Inferior parietal cortex (tissue), 1 donor: Measurements from ENCODE around the gene EGFL7.

Experiments used
- DNase-seq: peaks from one replicate; pipeline ENCODE4 v3.0.0-alpha.2; 2016; ENCODE audit errors: extremely low spot score

The EGFL7 gene

DNA sequence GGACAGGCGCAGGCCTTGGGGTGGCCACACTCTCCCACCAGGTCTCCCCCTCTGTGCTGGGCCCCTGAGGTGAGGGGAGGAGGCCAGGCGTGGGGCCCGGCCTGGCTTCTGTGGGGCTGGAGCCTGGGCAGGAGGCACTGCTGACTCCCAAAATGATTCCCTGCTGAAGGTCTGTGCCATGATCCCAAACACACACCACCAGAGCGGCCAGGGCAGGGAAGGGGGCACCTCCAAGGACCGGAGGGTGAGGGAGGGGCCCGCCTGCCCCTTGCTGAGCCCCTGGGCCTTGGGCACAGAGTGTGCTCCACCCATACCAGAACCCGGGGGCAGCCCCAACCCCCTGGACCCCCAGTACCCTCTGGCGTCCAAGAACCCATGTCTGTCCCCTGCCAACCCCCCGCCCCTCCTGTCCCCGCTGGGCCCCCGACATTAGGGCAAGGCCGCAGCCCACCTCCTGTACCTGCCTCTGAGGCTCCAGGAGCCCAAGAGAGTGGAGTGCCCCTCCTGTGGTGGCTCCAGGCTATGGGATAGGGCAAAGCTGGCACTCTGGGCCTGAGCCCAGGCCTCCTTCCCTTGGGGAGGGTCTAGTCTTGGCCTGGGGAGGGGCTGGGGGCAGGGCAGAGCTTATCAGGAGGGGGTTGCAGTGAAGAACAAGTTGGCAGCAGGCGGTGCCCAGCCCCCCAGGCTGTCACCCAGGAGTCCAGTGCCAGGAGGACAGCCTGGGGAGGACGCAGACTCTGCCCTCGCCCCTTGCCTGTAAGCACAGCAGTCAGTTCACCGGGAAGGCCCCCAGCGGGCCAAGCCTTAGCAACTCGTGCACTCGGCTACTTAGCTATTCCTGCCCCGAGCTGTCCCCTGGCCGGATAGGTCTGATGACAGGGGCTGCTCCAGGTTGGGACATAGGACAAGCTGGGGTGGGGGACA, 2.6 kb upstream of the EGFL7 start:
- no peak for DNase-seq

DNA sequence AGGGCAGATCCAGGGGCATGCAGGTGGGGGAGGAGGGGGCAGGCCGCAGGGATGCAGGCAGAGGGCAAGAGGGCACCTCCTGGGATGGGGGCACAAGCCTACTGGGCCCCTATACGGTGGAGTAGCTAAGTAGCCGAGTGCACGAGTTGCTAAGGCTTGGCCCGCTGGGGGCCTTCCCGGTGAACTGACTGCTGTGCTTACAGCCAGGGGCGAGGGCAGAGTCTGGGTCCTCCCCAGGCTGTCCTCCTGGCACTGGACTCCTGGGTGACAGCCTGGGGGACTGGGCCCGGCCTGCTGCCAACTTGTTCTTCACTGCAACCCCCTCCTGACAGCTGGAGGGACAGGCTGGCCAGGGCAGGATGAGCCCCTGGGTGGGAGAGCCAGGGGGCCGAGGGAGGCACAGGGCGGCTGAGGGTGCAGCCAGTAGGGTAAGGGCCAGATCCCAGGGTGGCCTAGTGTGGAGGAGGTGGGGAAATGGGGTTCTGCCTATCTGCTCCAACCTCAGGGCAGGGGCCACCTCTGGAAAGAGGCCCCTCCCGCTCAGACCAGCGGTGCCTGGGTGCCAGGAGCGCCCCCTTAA, 1.7 kb upstream of the EGFL7 start:
- no peak for DNase-seq

DNA sequence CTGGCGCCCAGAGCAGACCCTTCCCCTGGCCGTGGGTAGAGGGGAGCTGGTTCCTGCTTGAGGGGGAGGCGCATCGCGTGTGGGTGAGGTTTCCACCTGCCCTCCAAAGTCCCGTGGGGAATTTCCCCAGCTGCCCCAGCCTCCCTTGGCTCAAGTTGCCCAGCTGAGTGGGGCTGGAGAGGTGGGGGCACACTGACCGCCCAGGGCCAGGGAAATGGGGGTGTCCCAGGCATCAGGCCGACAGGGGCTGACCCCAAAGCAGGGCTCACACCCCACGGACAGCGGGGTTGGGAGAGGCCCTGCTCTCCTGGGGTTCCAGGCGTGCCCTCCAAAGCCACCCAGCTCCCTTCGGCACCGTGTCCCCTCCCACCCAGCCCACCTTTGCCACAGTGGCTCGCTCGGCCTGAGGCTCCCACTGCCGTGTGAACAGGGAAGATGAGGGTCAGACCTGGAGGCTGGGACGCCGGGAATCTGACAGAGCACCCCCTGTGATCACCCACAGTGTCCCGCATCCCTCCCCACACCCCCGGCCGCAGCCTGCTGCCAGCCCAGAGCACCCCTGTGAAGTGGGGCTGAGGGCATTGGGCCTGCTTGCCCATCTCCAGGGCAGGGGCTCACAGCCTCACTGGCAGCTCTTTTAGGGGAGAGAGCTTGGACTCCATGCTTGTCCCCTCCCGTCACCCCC, 933 bp upstream of the EGFL7 start:
- no peak for DNase-seq

DNA sequence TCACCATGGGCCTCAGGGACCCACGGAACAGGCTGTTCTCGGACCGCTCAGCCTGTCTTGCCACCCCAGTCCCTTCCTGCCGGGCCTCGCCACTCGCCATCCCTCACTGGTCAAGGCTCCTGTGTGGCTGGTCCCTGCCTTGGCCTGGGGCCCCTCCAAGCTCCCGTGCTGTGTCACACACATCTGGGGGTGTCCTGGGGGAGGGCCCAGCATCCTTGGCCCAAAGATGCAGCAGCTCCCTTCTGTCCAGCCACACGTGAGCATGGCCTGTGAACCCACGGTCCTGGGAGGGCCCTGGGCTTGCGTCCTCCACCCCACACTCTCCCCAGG, 425 bp upstream of the EGFL7 start:
- no peak for DNase-seq

DNA sequence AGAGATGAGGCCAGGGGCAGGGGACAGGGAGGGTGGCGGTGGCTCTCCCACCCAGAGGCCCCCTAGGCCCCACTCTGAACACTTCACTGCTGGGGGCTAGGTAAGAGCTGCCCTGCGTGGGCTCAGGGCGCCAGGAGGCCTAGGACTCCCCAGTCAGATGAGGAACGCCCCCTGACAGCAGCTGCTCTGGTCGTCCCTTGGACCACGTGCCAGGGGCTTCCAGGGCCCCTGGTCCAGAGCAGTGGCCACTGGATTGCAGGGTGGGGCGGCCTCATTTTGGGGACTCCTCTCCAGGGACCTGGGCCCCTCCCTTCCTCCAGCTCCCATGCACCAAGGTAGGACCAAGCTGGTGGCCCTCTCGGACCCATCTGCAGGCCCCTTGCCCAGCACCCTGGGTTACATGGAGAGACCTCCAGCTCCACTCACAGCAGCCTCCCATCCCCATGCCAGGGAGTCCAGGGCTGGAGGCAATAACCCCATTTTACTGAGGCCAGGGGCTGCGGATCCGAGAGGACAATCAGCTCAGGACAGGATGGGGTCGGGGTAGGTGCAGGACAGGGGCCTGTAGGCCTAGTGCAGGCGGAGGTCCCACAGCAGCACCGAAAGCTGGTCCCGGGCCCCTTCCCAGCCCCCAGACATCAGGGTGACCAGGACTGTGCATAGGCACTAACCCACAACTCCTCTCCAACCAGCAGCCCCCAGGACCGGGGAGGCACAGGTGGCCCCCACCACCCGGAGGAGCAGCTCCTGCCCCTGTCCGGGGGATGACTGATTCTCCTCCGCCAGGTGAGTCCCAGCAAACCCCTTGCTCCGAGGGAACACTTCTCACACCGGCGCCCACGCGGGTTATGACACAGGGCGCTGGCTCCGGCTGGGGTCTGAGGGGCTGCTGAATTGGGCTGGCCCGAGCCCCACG, 1.5 kb downstream of the EGFL7 start:
- no peak for DNase-seq

DNA sequence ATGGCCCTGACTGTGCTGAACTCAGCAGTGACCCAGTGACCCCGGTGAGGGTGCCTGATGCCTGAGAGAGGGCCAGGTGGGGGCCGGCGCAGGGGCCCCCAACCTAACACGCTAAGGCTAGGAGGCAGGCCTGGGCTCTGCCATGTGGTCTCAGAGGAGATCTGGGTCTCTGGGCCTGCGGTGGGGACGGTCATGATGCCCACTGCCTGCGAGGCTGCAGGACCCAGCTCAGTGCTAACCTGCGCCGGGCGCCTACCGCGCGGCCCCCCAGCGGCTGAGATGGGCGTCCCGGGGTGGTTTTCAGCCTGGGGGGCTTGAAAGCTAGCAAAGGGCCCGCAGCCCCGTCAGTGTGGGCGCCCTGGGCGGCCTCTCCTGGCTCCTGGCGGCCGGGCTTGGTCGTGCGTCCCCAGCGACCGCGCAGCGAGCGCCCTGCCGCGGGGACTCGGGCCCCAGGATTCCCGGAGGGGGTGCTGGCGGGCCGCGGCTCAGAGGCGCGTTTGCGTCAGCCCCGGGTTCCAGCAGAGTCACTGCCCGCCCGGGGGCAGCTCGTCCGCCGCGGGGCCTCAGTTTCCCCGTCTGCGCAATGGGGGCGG, 2.5 kb downstream of the EGFL7 start:
- DNase-seq: no peak

DNA sequence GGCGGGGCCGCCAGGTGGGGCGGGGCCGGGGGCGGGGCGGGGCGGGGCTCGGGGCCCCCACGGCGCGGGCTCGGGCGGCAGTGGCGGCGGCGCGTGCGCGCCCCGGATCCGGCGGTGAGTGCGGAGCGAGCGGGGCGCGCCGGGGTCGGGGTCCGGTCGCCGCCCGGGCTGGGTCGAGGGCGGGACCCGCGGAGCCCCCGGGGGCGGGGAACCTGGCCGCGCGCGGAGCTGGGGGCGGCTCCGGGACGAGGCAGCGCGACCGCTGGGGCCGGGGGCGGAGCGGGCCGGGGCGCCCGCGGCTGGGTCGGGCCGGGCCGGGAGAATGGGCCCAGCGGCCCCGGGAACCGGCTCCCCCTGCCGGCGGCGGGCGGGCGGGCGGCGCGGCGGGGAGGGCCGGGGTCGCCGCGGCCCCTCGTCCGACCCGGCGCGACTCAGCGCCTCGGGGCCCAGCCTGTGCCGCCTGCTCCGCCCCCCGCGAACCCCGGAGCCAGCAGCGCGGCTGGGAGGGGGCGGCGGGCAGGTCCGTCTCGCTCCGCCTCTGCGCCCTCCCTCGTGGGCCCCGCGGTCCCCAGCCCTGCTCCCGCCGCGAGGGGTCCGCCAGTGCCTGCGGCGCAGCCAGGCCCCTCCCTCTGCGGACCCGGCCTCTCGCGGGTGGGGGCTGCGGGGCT, 3.1 kb downstream of the EGFL7 start:
- no peak for DNase-seq

DNA sequence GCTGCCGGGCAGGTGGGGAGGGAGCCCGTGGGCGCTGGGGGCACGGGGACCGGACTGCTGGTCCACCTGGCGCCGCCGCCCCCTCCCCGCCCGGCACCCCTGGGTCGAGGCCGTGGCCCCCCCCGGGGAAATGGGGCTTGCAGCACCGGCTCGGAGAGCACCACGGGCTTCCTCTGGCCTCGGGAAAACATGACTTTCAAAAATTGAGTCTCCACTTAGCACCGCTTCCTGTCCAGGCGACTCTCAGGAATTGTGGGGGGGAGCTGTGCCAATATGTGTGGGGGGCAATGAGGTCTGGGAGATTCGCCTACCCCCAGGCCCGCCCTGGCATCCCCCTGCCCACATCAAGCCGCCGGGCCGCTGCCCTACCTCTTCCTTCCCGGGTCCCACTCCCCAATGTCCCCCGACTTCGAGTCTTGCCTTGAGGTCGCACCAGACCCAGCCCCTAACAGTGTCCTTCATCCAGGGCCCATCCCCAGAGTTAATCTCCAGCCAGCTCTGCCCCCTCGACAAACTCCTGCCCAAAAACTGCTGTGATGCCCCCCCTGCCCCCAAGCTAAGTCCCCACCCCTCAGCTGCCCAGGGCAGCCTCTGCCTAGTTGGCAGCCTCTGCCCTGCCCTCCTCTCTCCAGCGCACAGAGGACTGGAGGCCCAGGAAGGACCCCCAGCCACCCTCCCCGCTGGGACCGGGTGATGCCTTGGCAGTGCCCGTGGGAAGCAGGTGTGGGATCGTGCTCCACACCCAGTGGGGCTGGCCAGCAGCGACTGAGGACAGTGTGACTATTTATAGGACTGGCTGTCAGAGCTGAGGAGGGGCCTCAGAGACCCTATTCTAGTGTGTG, 3.9 kb downstream of the EGFL7 start:
- DNase-seq: no peak

DNA sequence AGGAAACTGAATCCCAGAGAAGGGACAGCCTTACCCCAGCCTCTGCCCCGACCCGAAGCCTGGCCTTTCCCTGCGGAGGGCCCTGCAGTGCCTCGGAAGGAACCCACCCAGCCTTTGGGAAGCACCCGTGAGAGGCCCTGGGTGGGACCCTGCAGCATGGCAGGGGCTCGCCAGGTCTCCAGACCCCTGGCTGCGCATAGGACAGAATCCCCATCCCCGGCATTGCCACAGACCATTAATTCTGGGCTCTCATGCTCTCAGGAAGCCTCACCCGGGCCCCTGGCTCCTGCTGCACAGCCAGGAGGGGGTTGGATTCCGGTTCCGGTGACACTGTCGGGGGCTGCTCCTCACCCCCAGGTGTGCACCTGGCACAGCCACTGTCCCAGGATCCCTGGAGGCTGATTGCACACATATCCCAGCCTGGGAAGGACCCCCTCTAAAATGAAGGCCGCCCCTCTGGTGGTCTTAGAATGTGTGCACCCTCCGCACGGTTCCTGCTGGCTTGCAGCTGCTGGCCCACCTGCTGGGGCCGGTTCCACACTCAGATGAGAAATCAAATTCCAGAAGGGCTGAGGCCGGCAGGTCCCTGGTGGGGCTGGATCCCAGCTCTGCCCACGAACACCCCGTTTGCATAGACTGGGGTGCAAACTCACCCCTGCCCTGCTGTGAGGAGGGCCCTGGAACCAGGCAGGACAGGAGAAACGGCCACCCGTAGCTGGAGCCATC, 4.7 kb downstream of the EGFL7 start:
- no peak for DNase-seq

DNA sequence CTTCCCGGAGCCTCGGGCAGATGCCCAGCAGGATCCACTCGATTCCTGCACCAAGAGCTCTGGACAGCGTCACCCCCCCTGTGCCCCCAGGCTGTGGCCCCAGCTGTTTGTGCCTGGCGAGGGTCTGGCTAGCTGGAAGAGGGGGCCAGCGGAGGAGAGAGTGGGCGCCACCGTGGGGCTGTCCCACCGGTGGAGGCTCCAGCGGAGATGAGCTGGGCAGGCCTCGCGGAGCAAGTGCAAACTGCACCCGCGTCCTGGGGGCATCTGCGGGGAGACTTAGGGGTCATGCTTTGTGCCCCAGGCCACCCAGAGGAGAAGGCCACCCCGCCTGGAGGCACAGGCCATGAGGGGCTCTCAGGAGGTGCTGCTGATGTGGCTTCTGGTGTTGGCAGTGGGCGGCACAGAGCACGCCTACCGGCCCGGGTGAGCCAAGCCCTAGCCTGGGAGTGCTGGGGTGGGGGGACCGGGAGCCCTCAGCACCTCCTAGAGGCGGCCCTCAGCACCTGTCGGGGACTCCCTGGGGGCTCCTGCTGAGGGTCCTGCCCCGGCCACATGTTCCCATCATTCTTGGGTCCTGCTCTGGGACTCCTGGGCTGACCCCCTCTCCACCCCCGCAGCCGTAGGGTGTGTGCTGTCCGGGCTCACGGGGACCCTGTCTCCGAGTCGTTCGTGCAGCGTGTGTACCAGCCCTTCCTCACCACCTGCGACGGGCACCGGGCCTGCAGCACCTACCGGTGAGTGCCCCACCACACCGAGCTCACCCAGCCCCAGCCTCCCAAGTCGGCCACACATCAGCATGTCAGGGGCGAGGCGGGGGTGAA, 5.4 kb downstream of the EGFL7 start:
- no peak for DNase-seq

DNA sequence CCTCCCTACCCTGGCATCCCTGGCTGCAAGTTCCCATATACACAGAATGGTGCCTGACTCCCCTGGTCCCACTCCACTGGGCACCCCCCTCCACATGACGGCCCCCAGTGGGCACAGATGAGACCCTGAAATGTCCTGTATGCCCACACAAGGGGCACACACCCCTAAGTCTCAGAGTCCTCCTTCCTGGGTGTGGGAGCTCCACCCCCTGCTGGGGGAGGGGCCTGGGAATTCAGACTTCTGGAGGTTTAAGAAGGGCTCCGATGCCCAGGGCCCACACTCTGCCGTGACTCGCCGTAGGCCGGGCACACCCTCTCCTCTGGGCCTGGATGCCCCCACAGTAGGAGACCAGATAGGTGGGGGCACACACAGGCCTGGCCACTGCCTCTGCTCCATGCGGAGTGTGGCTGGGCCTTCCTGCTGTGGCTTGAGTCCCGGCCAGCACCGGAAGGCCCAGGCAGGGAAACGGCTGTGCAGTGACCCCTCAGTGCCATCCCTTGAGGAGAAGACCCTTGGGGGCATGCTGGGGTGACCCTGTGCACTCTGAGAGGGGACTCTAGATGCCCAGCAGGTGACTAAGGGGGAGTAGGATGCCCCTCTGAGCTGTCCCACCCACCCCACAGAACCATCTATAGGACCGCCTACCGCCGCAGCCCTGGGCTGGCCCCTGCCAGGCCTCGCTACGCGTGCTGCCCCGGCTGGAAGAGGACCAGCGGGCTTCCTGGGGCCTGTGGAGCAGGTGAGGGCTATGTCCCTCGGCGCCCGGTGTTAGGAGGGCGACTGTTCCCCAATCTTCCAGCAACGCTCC, 6.5 kb downstream of the EGFL7 start:
- no peak for DNase-seq

DNA sequence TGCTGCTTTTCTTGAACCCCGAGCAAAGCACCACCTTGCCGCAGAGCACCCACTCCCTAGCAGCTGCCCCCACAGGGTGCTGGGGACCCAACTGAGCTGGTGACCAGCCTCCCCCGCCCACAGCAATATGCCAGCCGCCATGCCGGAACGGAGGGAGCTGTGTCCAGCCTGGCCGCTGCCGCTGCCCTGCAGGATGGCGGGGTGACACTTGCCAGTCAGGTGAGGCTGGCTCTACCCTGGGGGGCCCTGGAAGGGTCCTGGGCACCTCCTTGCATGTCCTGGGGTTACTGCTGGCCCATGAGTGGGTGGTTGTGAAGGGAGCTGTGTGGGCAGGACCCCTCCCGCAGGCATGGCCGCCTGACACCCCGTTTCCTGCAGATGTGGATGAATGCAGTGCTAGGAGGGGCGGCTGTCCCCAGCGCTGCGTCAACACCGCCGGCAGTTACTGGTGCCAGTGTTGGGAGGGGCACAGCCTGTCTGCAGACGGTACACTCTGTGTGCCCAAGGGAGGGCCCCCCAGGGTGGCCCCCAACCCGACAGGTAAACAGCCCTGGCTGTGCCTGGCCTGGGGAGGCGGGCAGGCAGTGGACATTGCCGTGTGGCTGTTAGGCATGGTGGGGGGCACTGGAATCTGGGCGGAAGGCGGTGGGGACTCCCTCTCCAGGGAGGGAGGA, 7.2 kb downstream of the EGFL7 start:
- no peak for DNase-seq

DNA sequence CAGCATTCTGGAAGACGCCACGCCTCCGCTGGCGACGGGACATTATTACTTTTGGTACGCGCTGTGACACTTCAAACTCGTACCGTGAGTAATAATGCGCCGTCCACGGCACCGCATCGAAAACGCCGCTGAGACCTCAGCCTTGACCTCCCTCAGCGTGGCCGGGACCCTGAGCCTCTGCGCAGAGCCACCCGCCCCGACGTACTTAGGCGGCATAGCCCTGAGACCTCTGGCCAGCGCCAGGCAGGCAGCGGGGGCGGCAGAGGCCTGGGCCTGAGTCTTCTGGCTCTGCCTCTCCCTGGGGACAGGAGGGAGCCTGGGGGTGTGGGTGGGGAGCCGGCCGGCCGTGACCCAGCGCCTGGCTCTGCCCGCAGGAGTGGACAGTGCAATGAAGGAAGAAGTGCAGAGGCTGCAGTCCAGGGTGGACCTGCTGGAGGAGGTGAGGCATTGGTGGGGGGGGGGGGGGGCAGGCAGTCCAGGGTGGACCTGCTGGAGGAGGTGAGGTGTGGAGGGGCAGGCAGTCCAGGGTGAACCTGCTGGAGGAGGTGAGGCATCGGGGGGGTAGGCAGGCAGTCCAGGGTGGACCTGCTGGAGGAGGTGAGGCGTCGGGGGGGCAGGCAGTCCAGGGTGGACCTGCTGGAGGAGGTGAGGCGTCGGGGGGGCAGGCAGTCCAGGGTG, 8.0 kb downstream of the EGFL7 start:
- no peak for DNase-seq

DNA sequence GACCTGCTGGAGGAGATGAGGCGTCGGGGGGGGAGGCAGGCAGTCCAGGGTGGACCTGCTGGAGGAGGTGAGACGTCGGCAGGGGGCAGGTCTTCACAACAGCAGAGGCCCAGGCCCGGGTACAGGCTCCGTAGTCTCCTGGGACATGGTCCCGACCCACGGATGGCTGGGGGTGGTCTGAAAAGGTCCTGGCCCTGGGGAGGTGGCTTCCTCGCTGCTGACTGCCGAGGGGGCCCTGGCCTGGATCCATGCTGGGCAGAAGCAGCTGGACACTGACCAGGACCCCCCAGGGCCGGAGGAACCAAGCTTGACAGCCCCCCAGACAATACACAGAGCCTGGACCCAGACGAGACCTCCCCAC, 8.5 kb downstream of the EGFL7 start:
- DNase-seq: no peak

DNA sequence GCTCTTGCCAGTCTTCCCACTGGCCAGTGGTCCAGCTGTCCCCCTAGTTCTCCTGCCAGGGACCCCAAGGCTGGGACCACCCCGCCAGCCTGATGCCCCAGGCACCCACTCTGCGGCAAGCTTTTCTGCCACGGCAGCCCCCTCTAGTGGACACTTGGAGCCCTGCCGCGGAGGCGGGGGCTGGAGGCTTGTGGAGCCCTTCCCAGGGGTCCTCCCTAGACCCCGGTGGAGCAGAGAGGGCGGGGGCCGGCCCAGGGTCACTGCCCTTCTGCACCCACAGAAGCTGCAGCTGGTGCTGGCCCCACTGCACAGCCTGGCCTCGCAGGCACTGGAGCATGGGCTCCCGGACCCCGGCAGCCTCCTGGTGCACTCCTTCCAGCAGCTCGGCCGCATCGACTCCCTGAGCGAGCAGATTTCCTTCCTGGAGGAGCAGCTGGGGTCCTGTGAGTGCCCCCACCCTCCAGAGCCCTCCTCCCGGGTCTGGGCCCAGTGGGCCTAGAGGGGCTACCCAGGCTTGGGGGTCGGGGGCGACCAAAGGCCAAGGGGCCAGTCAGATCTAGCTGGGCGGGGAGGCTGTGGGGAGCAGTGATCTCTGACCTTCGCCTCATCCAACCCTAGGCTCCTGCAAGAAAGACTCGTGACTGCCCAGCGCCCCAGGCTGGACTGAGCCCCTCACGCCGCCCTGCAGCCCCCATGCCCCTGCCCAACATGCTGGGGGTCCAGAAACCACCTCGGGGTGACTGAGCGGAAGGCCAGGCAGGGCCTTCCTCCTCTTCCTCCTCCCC, 9.1 kb downstream of the EGFL7 start:
- no peak for DNase-seq
